Stimulated activated CD4-positive, alpha-beta T cell treated with anti-CD3 and anti-CD28 coated beads, Interleukin-2, amount 100 ng/mL, for 4 hours (primary cell): ENCODE results near the gene FAAP100.
"Not testable (repeated sequence)": the region's sequence is repeated elsewhere in the genome, so short reads cannot be mapped to it uniquely, and the experiment has no call there.

Source experiments
- DNase-seq: peaks from one replicate; pipeline ENCODE4 v3.0.0-alpha.2; 2020; ENCODE audit warnings: low read depth

Gene FAAP100, protein sequence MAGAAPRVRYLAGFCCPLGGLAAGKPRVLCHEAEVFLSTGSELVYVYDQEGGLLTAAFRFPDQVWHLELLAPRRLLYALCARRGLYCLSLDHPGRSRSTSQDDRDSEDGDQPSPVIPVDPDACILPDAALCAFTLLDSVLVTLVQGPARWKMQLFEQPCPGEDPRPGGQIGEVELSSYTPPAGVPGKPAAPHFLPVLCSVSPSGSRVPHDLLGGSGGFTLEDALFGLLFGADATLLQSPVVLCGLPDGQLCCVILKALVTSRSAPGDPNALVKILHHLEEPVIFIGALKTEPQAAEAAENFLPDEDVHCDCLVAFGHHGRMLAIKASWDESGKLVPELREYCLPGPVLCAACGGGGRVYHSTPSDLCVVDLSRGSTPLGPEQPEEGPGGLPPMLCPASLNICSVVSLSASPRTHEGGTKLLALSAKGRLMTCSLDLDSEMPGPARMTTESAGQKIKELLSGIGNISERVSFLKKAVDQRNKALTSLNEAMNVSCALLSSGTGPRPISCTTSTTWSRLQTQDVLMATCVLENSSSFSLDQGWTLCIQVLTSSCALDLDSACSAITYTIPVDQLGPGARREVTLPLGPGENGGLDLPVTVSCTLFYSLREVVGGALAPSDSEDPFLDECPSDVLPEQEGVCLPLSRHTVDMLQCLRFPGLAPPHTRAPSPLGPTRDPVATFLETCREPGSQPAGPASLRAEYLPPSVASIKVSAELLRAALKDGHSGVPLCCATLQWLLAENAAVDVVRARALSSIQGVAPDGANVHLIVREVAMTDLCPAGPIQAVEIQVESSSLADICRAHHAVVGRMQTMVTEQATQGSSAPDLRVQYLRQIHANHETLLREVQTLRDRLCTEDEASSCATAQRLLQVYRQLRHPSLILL

DNA sequence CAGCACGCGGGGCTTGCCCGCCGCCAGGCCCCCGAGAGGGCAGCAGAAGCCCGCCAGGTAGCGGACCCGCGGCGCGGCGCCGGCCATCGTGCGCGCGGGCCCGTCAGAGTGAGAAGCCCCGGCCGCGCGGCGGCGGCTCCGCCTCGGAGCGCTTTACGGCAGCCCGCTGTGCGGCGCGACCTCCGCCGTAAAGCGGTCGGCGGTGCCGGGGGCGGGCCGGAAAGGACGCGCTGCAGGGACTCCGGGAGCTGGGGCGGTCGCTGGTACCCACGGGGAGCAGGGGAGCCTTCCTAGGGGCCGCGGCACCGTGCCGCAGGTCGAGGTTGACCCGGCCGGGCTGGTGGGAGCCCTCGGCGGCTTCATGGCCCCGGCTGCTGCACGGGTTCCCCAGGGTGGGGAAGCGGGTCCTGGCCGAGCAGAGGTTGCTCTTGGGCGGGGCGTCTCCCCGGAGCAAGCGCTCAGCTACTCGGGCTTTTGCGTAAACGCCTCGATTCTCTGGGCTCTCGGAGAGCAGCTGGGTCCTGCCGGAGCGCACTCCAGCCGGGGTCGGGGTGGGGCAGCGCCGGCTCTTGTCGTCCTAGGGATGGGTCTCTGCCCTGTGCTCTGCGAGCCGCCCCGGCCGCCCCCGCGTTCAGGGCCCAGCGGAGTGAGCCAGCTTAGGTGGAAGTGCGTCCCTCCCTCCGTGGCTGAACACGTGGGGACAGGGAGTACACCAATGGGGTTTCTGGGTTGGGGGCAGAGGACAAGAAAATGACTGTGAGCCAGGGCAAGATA lies at the start of gene FAAP100:
Gene FAAP100, minus strand, starts transcription at position 110 of the 774 bp plus-strand sequence. Its CDS starts 23 bp downstream, at position 87.
- peak; percentile 68 for DNase-seq

DNA sequence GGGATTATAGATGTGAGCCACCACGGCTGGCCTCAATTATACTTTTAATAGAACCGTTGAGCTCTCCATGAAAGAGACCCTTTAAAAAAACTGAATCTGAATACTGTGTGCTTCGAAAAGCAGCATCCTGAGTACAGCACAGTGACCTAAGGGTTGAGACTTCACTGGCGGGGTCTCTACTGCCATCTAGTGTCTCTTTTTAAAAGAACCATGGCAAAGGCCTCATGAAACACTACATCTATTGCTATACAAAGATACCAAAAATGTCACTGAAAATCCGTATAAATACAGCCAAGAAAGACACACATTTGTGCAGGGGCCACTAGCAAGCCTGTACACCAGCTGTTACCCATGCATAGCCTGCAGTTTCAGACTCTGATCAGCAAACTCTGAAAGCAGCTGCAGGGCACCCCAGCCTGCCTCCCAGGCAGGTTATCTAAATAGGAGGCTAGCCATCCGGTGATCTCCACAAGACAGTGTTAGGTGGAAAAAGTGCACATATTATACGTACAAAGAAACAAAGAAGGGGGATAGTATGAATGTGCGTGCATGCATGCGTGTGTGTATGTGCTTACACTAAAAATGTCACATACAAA lies 49.5 kb upstream of the FAAP100 start:
- DNase-seq: peak; percentile 26

DNA sequence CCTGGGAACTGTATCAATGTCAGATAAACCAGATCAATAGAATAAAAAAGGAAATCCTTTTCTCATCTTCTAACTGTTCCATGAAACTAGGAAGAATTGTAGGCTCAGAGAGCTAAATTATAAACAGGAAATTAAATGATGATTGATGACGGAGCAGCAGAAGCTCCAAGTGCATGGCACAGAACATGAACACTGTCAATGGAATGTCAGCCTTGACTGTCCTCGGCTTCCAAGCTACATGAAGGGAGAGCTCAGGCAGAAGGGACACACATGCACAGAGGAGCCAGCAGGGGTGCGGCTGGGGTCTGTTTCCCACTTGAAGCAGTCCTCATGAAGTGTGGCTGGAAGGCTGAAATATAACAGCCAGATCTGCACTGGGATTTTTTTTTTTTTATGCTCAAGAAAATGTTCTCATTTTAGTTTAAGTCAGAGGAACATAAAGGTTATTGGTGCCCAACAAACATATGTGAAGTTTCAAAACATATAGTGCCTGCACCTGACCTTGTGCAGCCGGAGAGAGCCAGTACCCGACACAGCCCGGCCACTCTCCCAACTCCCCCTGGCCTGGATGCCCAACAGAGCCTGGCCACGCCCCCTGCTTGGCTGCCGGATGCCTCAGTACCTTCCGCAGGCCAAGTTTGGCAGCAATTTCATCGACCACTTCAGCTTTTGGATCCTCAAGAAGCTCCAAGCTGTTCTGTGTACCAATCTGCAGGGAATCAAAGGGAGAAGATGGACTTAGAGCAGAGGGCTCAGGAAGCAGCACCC lies 47.8 kb upstream of the FAAP100 start:
- DNase-seq: no peak

DNA sequence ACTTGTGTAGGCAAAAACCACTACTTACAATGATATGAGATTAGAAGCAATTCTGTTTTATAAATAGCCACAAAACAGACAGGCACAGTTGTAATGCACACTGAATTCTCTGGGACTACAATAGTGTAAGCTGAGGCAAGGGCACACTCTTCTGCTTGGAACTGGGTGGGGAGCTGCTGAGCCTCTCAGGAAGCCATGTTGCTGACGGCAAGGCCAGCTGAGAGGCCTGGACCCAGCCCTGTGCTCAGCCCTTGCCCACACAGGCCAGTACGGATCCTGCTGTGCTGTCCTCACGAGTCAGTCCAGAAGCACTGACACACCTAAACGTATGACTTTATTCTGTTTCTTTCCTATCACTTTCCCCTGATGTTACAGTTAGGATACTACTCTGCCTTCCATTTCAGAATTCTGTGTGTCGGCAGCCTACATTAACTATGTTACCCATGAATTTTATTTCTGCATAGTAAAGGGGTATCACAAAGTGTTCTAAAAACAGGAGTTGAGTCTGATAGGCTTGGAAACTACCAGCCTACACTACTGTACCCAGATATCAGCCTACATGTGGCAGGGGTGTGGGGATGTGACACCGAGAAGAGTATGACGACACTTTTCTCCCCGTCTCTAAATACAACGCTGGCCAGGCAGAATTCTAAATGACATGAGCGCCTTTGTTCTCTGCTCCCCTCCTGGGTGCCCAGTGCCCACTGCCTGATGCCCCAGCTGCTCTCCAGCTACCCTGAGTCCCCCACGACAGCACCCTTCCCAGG lies 41.1 kb upstream of the FAAP100 start:
- no peak for DNase-seq

DNA sequence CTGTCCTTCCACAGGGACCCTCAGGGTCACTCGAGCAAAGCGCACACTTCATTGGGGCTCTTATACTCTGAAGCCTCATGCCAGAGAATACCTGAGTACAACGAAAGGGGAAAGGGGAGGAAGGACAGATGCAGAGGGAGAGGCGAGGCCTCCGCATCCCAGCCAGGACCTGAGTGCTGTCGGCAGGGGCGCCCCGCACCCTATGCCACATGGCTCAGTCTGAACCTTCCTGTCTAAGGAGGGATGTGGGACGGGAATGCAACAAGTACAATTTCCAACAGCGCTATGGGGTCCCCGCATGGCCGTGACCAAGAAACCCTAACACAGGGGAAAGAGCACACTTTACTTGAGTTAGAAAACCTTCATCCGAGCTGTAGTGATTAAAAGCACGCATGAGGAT lies 39.8 kb upstream of the FAAP100 start:
- DNase-seq: no peak

DNA sequence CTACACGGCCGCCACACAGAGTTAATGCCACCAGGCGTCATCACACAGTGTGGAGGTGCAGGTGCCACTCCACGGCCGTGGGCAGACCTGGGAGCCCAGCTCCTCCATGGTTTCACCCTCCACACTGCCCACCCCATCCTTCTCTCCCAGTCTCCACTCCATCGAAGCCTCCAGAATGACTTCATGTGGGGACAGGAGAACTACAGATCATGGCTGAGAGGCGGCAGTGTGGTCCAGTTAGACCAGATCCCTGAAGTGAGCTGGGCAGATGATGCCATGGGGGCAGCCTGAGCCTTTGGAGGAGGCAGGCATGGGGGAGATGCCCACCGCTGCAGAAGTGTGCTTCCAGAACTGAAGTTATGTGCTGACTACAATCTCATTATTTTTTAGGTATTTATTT lies 38.0 kb upstream of the FAAP100 start:
- no peak for DNase-seq

DNA sequence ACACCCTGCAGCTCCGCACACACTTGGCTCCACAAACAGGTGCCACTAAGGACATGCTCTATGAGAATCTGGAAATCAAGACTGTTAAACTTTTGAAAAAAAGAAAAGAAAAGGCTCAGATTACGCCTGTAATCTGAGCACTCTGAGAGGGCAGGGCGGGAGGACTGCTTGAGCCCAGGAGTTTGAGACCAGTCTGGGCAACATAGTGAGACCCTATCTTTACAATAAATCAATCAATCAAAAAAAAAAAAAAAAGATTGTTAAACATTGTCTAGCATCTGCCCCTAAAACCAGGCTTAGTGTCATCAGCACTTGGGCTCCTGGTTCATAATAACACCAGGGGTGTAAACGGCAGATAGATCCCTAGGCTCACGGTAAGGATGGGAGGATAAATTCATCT lies 37.5 kb upstream of the FAAP100 start:
- DNase-seq: no peak

DNA sequence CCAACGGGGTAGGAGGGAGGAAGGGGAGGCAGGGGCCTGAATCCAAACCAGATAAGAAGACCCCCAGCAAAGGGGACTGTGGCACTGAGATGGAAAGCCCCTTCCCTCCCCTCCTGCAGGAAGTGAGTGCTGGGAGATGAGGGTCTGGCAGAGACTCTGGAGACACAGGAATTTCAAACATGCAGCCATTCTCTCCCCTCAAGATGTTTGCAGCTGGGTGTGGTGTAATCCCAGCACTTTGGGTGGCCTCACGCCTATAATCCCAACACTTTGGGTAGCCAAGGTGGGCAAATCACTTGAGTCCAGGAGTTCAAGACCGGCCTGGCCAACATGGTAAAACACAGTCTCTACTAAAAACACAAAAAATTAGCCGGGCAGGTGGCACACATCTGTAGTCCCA lies 33.9 kb upstream of the FAAP100 start:
- DNase-seq: no peak

DNA sequence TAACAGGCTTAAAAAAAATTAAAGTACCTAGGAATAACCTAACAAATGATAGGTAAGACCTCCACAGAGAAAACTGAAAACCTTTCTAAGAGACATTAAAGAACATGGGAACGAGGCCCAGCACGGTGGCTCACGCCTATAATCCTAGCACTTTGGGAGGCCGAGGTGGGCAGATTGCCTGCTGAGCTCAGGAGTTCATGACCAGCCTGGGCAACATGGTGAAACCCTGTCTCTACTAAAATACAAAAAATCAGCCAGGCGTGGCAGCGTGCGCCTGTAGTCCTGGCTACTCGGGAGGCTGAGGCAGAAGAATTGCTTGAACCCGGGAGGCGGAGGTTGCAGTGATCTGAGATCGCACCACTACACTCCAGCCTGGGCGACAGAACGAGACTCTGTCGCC lies 32.6 kb upstream of the FAAP100 start:
- DNase-seq: not testable (repeated sequence)

DNA sequence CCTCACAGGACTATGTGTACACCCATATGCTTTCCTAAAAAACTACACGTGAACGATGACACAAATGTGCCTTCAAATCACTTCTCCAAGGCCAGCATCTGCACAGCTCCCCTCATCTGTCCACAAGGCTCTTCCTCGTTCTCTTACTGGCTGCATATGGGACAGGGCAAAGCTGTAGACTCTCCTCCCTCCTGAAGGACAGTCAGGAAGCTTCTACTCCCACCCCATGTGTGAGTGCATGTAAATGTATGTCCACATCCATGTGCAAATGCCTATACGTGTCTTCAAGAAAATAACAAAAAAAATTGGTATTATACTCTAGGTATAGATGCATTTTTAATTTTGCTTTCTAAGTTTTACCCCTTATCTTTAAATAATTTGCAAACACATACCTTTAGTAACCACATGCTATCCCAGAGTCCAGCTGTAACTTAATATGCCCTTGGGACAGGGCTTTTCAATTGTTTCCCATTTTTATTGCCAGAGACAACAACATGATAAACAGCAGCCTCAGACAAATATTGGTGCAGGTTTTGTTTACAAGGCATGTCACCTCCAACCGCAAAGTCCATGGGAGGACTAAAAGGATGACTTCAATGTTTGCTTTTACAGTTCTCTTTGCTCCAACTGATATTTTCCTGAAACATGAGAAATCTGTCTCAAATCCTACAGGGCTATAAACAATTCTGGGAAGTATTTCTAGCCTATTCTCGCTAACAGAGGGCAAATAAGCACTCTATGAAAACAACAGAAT lies 31.6 kb upstream of the FAAP100 start:
- DNase-seq: no peak

DNA sequence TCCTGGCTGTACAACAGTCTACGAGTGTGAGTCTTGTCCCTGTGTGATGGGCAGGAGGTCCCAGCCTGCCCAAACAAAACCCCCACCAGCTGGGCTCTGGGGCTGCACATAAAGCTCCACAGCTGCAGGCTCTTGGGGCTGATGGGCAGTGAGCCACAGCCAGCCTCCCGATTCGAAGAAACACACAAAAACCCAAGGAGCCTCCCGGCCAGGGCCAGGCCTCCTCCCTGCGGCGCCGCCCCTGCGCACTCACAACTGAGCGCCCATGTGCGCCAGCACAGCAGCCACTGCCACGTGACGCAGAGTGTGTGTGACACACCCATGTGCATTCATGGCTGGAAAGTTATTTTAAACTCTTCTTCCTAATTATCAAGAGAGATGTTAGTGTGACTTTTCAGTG lies 30.6 kb upstream of the FAAP100 start:
- DNase-seq: no peak

DNA sequence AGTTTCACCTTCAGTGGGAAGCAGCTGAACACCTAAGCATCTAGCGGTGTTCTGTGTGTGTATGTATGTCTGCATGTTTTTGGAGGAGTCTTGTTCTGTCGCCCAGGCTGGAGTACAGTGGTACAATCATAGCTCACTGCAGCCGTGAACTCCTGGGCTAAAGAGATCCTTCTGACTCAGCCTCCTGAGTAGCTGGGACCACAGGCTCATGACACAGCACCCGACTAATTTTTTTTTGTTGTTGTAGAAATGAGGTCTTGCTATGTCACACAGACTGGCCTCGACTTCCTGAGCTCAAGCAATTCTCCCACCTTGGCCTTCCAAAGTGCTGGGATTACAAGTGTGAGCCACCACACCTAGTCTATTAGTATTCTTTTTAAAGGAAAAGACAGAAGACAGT lies 30.2 kb upstream of the FAAP100 start:
- DNase-seq: no peak

DNA sequence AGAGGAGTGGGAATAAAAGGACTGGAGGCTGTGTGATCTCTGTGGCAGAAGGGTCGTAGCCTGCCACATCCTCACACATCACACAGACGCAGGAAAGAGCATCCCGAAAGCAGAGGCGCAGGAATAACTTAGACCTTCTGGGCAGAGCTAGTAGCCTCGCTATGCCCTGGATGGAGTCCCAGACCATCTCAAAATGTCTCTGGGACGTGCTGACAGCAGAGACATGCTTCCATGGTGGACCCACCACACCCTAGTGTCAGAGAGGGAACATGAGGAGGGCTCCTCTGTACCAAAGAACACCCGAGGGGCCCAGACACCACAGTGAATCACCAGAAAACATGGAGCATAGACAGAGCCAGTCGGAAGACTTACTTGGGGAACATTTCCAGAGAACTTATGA lies 29.6 kb upstream of the FAAP100 start:
- no peak for DNase-seq

DNA sequence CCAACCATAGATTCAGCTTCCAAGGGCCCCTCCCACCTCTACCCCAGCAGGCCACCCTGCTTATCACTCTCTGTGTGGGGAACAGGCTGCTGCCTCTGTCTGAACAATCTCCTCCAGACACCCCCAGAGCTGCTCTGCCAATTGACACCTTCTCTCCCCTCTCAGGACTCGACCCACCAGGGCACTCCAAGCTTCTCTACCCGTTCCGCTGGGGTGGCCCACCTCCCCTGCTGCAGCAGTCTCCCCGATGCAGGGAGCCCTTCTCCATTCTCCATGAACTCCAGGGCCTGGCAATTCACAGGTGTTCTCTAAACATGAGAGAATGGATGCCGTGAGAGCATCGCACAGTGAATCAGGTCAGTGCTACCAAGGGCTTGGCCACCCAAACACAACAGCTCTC lies 28.3 kb upstream of the FAAP100 start:
- DNase-seq: no peak

DNA sequence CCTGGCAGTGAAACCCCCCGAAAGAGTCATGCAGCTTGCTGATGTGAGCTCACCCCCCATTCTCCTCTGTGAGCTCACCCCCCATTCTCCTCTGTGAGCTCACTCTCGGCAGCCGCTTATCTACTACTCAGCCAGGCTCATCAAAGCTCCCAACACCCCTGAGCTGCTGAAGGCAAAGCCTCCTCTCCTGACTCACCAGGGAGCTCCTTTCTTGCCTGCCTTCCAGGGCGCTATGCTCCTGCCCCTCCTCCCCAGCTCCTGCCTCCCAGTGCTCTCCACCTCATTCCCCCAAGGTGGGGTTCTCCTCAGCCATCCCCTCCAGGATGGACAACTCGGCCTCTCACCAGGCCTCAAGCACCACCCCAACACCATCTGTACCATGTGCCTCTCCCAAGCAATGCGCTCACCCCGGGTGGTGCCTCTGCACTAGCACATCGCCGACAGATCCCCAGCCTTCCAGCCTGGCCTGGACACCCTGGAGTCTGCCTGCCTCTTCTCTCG lies 27.7 kb upstream of the FAAP100 start:
- no peak for DNase-seq

DNA sequence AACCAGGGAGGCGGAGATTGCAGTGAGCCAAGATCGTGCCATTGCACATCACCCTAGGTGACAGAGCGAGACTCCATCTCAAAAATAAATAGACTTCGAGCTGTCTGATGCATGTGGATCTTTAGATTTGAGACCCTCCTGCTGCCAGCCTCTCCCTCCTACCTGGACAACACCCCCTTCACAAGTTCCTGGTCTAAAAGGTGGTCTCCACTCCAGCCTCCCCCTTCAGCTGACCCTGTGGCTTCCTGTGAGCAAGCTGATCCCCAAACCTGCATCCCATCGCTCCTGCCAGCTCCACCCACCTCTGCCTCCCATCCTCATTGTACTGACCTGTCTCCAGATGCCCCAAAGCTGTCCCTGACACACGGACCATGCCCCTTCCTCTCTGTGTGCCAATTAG lies 27.1 kb upstream of the FAAP100 start:
- DNase-seq: no peak

DNA sequence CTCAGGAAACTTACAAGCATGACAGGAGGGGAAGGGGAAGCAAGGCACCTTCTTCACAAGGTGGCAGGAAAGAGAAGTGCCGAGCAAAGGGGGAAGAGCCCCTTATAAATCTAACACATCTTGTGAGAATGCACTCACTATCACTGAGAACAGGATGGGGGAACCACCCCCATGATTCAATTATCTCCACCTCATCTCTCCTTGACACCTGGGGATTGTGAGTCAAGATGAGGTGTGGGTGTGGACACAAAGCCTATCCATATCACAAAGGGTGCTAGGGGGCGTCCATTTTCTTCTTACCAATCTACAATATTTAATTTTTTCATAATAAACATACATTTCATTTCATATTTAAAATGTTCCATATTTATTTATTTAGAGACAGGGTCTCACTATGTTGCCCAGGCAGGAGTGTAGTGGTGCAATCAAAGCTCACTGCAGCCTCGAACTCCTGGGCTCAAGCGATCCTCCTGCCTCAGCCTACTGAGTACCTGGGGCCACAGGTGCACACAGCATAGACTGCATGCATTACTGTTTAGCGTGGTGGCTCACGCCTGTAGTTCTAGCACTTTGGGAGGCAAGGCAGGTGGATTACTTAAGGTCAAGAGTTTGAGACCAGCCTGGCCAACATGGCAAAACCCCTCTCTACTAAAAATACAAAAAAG lies 26.5 kb upstream of the FAAP100 start:
- DNase-seq: peak; percentile 15

DNA sequence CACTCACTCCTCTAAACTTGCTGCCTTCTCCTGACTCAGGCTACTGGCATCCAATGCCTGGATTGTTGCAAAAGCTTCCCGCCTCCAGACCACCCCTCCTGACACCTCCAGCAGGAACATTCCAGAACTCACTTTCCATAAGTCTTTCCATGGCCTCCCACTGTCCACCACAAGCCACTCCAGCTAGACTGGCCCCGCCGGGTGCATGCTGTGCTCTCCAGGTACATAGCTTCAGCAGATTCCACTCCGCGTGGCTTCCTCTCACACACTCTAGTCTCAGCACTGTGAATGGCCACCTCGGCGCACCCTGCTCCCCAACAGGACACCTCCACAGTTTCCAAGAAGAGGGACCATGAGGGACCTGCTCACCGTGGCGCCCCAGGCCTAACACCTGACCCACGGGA lies 25.9 kb upstream of the FAAP100 start:
- DNase-seq: no peak
